ENCODE data around the gene SVIL. TPM values are rescaled to one million over a fixed set of nuclear protein-coding genes. Genes with fewer than 3 reads are reported as not detected.

Gene SVIL
- total and polyA plus RNA-seq, 4 donors, result 30.2 to 119 (median 56.7) TPM

DNA sequence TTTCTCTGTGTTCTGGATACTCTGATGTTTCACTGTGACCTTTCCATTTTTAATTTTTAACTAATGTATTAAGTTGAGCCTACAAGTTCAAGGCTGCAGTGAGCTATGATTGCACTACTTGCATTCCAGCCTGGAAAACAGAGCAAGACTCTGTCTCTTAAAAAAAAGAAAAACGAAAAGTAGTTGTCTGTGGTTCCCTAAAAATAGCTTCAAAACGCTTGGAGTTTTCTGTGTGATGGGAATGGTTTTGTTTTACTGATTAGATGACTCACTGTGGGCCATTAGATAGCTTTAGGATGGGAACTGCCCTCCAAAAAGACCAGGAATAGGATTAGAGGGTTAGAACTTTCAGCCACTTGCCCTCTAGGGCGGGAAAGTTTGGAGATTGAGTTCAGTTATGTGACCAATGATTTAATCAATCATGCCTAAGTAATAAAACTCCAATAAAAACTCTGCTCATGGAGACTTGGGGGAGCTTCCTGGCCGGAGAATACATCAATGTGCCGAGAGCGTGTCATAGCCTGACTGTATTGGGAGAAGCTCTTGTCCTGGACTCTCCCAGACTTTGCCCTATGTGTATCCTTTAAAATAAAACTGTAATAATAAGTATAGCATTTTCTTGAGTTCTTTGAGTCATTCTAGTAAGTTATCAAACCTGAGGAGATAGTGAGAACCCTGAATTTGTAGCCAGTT is 198.8 kb downstream of the SVIL start:
- Histone ChIP-seq H3K27ac (ENCODE audit: low read depth, low read length) (no peak overlapping the region), H3K36me3 (ENCODE audit: control insufficient read depth, insufficient read depth, low read length) (peaks cover 2% of the 10 kb centered on the region), H3K4me1 (ENCODE audit: control insufficient read depth, insufficient read depth, low read length) (no peaks in the 10 kb centered on the region), H3K4me3 (ENCODE audit: low read depth, low read length) (no peak overlapping the region), H3K9me3 (ENCODE audit: control insufficient read depth, insufficient read depth, low read length) (peaks cover 9% of the 10 kb centered on the region), H3K27me3 (ENCODE audit: control insufficient read depth, insufficient read depth, low read length) (no peaks in the 10 kb centered on the region)
- no peak for DNase-seq (ENCODE audit: low read depth in 4 of 6, low spot score in 6 of 6)
- WGBS (ENCODE audit: insufficient coverage), result 75% methylated on average over 2 of the region's 6 CpGs

DNA sequence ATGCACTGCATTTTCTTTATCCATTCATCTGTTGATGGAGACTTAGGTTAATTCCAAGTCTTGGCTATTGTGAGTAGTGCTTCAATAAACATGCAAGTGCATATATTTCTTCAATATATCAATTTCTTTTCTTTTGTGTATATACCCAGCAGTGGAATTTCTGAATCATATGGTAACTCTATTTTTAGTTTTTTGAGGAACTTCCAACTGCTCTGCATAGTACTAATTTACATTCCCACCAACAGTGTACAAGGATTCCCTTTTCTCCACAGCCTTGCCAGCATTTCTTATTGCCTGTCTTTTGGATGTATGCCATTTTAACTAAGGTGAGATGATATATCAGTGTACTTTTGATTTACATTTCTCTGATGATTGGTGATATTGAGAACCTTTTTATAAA is 200.7 kb downstream of the SVIL start:
- Histone ChIP-seq H3K36me3 (ENCODE audit: control insufficient read depth, insufficient read depth, low read length) (peaks cover 2% of the 10 kb centered on the region), H3K27ac (ENCODE audit: low read depth, low read length) (no peak overlapping the region), H3K9me3 (ENCODE audit: control insufficient read depth, insufficient read depth, low read length) (peaks cover 9% of the 10 kb centered on the region), H3K27me3 (ENCODE audit: control insufficient read depth, insufficient read depth, low read length) (no peaks in the 10 kb centered on the region), H3K4me3 (ENCODE audit: low read depth, low read length) (no peak overlapping the region), H3K4me1 (ENCODE audit: control insufficient read depth, insufficient read depth, low read length) (no peaks in the 10 kb centered on the region)
- peak in 1 of 6 donors; percentile 42 for DNase-seq (ENCODE audit: low read depth in 4 of 6, low spot score in 6 of 6)

GRCh38 chr10:29431711-29432110 is 203.1 kb downstream of the SVIL start:
- Histone ChIP-seq H3K27ac (ENCODE audit: low read depth, low read length) (no peak overlapping the region), H3K27me3 (ENCODE audit: control insufficient read depth, insufficient read depth, low read length) (no peaks in the 10 kb centered on the region), H3K4me3 (ENCODE audit: low read depth, low read length) (no peak overlapping the region), H3K9me3 (ENCODE audit: control insufficient read depth, insufficient read depth, low read length) (peaks cover 4% of the 10 kb centered on the region), H3K36me3 (ENCODE audit: control insufficient read depth, insufficient read depth, low read length) (peaks cover 3% of the 10 kb centered on the region), H3K4me1 (ENCODE audit: control insufficient read depth, insufficient read depth, low read length) (no peaks in the 10 kb centered on the region)
- WGBS (ENCODE audit: insufficient coverage), result no CpG with 5 or more reads among the region's 1 CpG
- DNase-seq (ENCODE audit: low read depth in 4 of 6, low spot score in 6 of 6), result no peak

GRCh38 chr10:29430101-29430500 is 204.7 kb downstream of the SVIL start:
- no peaks in the 10 kb centered on the region for H3K9me3 ChIP-seq (ENCODE audit: control insufficient read depth, insufficient read depth, low read length)
- no peak overlapping the region for H3K27ac ChIP-seq (ENCODE audit: low read depth, low read length)
- DNase-seq (ENCODE audit: low read depth in 4 of 6, low spot score in 6 of 6), result no peak
- H3K4me3 ChIP-seq (ENCODE audit: low read depth, low read length), result no peak overlapping the region
- 100% methylated on average over 1 of the region's 4 CpGs for WGBS (ENCODE audit: insufficient coverage)
- H3K36me3 ChIP-seq (ENCODE audit: control insufficient read depth, insufficient read depth, low read length), result peaks cover 3% of the 10 kb centered on the region
- H3K4me1 ChIP-seq (ENCODE audit: control insufficient read depth, insufficient read depth, low read length), result no peaks in the 10 kb centered on the region
- no peaks in the 10 kb centered on the region for H3K27me3 ChIP-seq (ENCODE audit: control insufficient read depth, insufficient read depth, low read length)

GRCh38 chr10:29428486-29428885 is 206.3 kb downstream of the SVIL start:
- Histone ChIP-seq H3K4me1 (ENCODE audit: control insufficient read depth, insufficient read depth, low read length) (no peaks in the 10 kb centered on the region), H3K27ac (ENCODE audit: low read depth, low read length) (no peak overlapping the region), H3K9me3 (ENCODE audit: control insufficient read depth, insufficient read depth, low read length) (no peaks in the 10 kb centered on the region), H3K4me3 (ENCODE audit: low read depth, low read length) (no peak overlapping the region), H3K27me3 (ENCODE audit: control insufficient read depth, insufficient read depth, low read length) (no peaks in the 10 kb centered on the region), H3K36me3 (ENCODE audit: control insufficient read depth, insufficient read depth, low read length) (peaks cover 3% of the 10 kb centered on the region)
- 92% methylated on average over 8 of the region's 8 CpGs for WGBS (ENCODE audit: insufficient coverage)
- no peak for DNase-seq (ENCODE audit: low read depth in 4 of 6, low spot score in 6 of 6)

GRCh38 chr10:29427667-29428066 is 207.1 kb downstream of the SVIL start:
- Histone ChIP-seq H3K36me3 (ENCODE audit: control insufficient read depth, insufficient read depth, low read length) (peaks cover 3% of the 10 kb centered on the region), H3K9me3 (ENCODE audit: control insufficient read depth, insufficient read depth, low read length) (no peaks in the 10 kb centered on the region), H3K27ac (ENCODE audit: low read depth, low read length) (no peak overlapping the region), H3K4me1 (ENCODE audit: control insufficient read depth, insufficient read depth, low read length) (no peaks in the 10 kb centered on the region), H3K27me3 (ENCODE audit: control insufficient read depth, insufficient read depth, low read length) (no peaks in the 10 kb centered on the region), H3K4me3 (ENCODE audit: low read depth, low read length) (no peak overlapping the region)
- no CpG with 5 or more reads among the region's 2 CpGs for WGBS (ENCODE audit: insufficient coverage)
- DNase-seq (ENCODE audit: low read depth in 4 of 6, low spot score in 6 of 6), result no peak

GRCh38 chr10:29426420-29426819 is 208.4 kb downstream of the SVIL start:
- no peak overlapping the region for H3K27ac ChIP-seq (ENCODE audit: low read depth, low read length)
- no CpG with 5 or more reads among the region's 1 CpG for WGBS (ENCODE audit: insufficient coverage)
- no peak for DNase-seq (ENCODE audit: low read depth in 4 of 6, low spot score in 6 of 6)
- H3K4me3 ChIP-seq (ENCODE audit: low read depth, low read length), result no peak overlapping the region
- H3K36me3 ChIP-seq (ENCODE audit: control insufficient read depth, insufficient read depth, low read length), result peaks cover 9% of the 10 kb centered on the region
- H3K9me3 ChIP-seq (ENCODE audit: control insufficient read depth, insufficient read depth, low read length), result no peaks in the 10 kb centered on the region
- no peaks in the 10 kb centered on the region for H3K27me3 ChIP-seq (ENCODE audit: control insufficient read depth, insufficient read depth, low read length)
- no peaks in the 10 kb centered on the region for H3K4me1 ChIP-seq (ENCODE audit: control insufficient read depth, insufficient read depth, low read length)

- WGBS (ENCODE audit: insufficient coverage), result no CpG with 5 or more reads among the region's 3 CpGs
- H3K27me3 ChIP-seq (ENCODE audit: control insufficient read depth, insufficient read depth, low read length), result no peaks in the 10 kb centered on the region
- DNase-seq (ENCODE audit: low read depth in 4 of 6, low spot score in 6 of 6), result no peak
- no peak overlapping the region for H3K27ac ChIP-seq (ENCODE audit: low read depth, low read length)
- no peaks in the 10 kb centered on the region for H3K4me1 ChIP-seq (ENCODE audit: control insufficient read depth, insufficient read depth, low read length)
- H3K9me3 ChIP-seq (ENCODE audit: control insufficient read depth, insufficient read depth, low read length), result no peaks in the 10 kb centered on the region
- H3K36me3 ChIP-seq (ENCODE audit: control insufficient read depth, insufficient read depth, low read length), result peaks cover 15% of the 10 kb centered on the region
- no peak overlapping the region for H3K4me3 ChIP-seq (ENCODE audit: low read depth, low read length)
Observed at GRCh38 chr10:29424017-29424416, 210.8 kb downstream of the SVIL start.

GRCh38 chr10:29420744-29421143 is 214.0 kb downstream of the SVIL start:
- no peak for DNase-seq (ENCODE audit: low read depth in 4 of 6, low spot score in 6 of 6)
- Histone ChIP-seq H3K27me3 (ENCODE audit: control insufficient read depth, insufficient read depth, low read length) (no peaks in the 10 kb centered on the region), H3K4me3 (ENCODE audit: low read depth, low read length) (no peak overlapping the region), H3K27ac (ENCODE audit: low read depth, low read length) (no peak overlapping the region), H3K36me3 (ENCODE audit: control insufficient read depth, insufficient read depth, low read length) (peaks cover 20% of the 10 kb centered on the region), H3K9me3 (ENCODE audit: control insufficient read depth, insufficient read depth, low read length) (no peaks in the 10 kb centered on the region), H3K4me1 (ENCODE audit: control insufficient read depth, insufficient read depth, low read length) (no peaks in the 10 kb centered on the region)
- 93% methylated on average over 3 of the region's 4 CpGs for WGBS (ENCODE audit: insufficient coverage)

DNA sequence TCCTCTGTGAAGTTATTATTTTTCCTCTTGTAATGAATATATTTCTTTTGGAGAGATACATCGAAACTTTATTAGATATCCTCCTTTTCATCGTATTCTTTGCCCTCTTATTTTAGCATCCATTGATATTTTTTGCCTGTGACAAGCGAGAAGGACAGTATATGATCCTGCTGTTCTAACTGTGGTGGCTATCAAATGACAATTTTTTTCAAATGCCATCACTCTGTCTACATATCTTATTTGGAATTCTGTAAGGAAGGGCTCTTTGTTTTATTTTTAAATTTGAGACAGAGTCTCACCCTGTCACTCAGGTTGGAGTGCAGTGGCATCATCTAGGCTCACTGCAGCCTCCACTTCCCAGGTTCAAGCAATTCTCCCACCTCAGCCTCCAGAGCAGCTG is 217.4 kb downstream of the SVIL start:
- Histone ChIP-seq H3K4me3 (ENCODE audit: low read depth, low read length) (no peak overlapping the region), H3K27me3 (ENCODE audit: control insufficient read depth, insufficient read depth, low read length) (no peaks in the 10 kb centered on the region), H3K27ac (ENCODE audit: low read depth, low read length) (no peak overlapping the region), H3K9me3 (ENCODE audit: control insufficient read depth, insufficient read depth, low read length) (no peaks in the 10 kb centered on the region), H3K36me3 (ENCODE audit: control insufficient read depth, insufficient read depth, low read length) (peaks cover 20% of the 10 kb centered on the region), H3K4me1 (ENCODE audit: control insufficient read depth, insufficient read depth, low read length) (no peaks in the 10 kb centered on the region)
- no peak for DNase-seq (ENCODE audit: low read depth in 4 of 6, low spot score in 6 of 6)
- no CpG with 5 or more reads among the region's 3 CpGs for WGBS (ENCODE audit: insufficient coverage)

All from spinal cord (tissue), 10 donors.